ENCODE measurements around the gene ZDHHC18. TPM values are rescaled to one million over a fixed set of nuclear protein-coding genes. Genes with fewer than 3 reads are reported as not detected.

Gene ZDHHC18
- polyA plus RNA-seq, 1 experiment = 20.4 TPM

DNA sequence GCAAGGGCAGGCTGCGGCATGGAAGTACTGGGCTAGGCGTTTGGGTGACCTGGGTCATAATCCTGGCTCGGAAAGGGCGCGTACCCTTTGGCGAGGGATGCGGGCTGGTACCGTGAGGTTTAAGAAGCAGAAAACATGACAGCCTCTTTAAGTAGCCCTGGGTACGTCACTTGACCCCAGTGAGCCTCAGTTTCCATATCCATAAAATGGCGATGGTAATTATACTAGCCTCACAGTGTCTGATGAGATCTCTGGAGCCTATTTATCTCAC is 38.0 kb upstream of the ZDHHC18 start:
- peak overlapping the region; percentile 98 for H3K27ac ChIP-seq (ENCODE audit: low read depth, low read length)
- ChIA-PET CTCF (interaction anchor here (0.5 to 8.4 kb wide), 45 partner anchors 8 to 288 kb away, joined by 3 to 424 read pairs (median 4); no protein-coding TSS in a partner anchor), POLR2A (interaction anchor here (0.7 to 3.2 kb wide), 10 partner anchors 9 to 186 kb away, joined by 3 to 17 read pairs (median 4); no protein-coding TSS in a partner anchor)
- TF ChIP-seq, protein P1, sequence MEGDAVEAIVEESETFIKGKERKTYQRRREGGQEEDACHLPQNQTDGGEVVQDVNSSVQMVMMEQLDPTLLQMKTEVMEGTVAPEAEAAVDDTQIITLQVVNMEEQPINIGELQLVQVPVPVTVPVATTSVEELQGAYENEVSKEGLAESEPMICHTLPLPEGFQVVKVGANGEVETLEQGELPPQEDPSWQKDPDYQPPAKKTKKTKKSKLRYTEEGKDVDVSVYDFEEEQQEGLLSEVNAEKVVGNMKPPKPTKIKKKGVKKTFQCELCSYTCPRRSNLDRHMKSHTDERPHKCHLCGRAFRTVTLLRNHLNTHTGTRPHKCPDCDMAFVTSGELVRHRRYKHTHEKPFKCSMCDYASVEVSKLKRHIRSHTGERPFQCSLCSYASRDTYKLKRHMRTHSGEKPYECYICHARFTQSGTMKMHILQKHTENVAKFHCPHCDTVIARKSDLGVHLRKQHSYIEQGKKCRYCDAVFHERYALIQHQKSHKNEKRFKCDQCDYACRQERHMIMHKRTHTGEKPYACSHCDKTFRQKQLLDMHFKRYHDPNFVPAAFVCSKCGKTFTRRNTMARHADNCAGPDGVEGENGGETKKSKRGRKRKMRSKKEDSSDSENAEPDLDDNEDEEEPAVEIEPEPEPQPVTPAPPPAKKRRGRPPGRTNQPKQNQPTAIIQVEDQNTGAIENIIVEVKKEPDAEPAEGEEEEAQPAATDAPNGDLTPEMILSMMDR (IDR thresholded peaks at IDR 0.05; ENCODE audit: low read depth, low read length) = no peak
- peak overlapping the region; percentile 82 for H3K4me3 ChIP-seq (ENCODE audit: low read depth, low read length)
- no peak for DNase-seq (ENCODE audit: low read depth, low spot score)
- no peaks in the 10 kb centered on the region for H3K27me3 ChIP-seq (ENCODE audit: control insufficient read depth, insufficient read depth, low read length)
- H3K9me3 ChIP-seq (ENCODE audit: control insufficient read depth, insufficient read depth, low read length) = no peaks in the 10 kb centered on the region

DNA sequence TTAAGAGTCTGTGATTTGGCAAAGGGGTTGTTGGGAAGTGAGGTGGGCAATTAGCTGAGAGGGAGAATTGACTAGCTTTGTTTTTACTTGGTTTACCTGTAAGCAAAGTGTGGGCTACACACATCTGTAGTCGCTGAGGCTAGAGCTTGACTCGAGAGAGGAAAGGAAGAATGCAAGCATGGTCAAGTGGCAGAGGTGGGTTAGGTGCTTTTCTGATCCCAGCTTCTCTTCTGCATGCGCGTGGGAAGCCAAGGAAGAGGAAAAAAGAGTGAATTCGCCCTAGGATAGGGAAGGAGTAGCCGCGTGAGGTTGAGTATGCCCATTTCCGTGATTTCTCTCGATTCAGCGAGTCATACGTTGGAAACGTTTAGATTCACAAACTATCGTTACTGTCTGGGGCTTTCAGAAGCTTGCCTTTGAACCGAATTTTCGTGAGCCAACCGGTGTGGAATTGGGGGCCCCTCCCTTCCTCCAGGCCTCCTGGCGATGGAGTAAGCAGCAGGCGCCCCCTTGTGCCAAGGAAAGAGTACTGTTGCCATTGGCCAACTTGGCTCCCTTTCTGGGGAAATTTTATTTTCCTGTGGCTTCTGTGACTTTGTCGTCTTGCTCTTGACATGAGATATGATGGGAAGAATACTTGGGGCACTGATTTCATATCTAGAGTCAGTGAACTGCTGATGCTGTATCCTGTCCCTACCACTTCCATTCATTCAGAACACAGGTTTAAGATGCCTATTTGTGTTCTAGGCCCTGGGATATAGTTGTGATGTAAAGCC is 37.5 kb upstream of the ZDHHC18 start:
- TF ChIP-seq, protein P1 (IDR thresholded peaks at IDR 0.05; ENCODE audit: low read depth, low read length) = peak; percentile 96
- ChIA-PET CTCF (interaction anchor here (0.5 to 8.4 kb wide), 50 partner anchors 8 to 289 kb away, joined by 3 to 424 read pairs (median 4); no protein-coding TSS in a partner anchor), POLR2A (interaction anchor here (0.8 to 3.2 kb wide), 8 partner anchors 10 to 187 kb away, joined by 3 to 17 read pairs (median 5); no protein-coding TSS in a partner anchor)

DNA sequence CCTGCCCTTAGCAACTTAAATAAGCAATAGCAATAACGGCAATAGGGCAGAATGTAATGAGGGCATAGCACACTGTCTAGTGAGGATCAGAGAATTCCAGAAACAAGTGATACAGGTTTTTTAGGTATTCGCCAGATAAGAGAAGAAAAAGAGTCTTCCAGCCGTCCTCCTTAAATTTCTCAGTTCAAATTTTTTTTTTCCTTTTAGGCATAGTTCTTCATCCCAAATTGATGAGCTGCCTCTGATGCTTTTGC is 36.9 kb upstream of the ZDHHC18 start:
- TF ChIP-seq, protein P1 (IDR thresholded peaks at IDR 0.05; ENCODE audit: low read depth, low read length) = no peak
- H3K9me3 ChIP-seq (ENCODE audit: control insufficient read depth, insufficient read depth, low read length) = no peaks in the 10 kb centered on the region
- POLR2A ChIA-PET = interaction anchor here (1.1 to 3.2 kb wide), 3 partner anchors 10 to 96 kb away, joined by 3 to 17 read pairs (median 4); no protein-coding TSS in a partner anchor
- CTCF ChIA-PET = interaction anchor here (0.6 to 8.4 kb wide), 22 partner anchors 10 to 251 kb away, joined by 3 to 424 read pairs (median 4); no protein-coding TSS in a partner anchor
- DNase-seq (ENCODE audit: low read depth, low spot score) = no peak
- no peaks in the 10 kb centered on the region for H3K27me3 ChIP-seq (ENCODE audit: control insufficient read depth, insufficient read depth, low read length)
- no peak overlapping the region for H3K27ac ChIP-seq (ENCODE audit: low read depth, low read length)
- H3K4me3 ChIP-seq (ENCODE audit: low read depth, low read length) = no peak overlapping the region

More for the DNA sequence above, 37.5 kb upstream of the ZDHHC18 start:
- no peaks in the 10 kb centered on the region for H3K27me3 ChIP-seq (ENCODE audit: control insufficient read depth, insufficient read depth, low read length)
- H3K27ac ChIP-seq (ENCODE audit: low read depth, low read length) = peak overlapping the region; percentile 98
- peak; percentile 69 for DNase-seq (ENCODE audit: low read depth, low spot score)
- H3K9me3 ChIP-seq (ENCODE audit: control insufficient read depth, insufficient read depth, low read length) = no peaks in the 10 kb centered on the region
- H3K4me3 ChIP-seq (ENCODE audit: low read depth, low read length) = peak overlapping the region; percentile 82

DNA sequence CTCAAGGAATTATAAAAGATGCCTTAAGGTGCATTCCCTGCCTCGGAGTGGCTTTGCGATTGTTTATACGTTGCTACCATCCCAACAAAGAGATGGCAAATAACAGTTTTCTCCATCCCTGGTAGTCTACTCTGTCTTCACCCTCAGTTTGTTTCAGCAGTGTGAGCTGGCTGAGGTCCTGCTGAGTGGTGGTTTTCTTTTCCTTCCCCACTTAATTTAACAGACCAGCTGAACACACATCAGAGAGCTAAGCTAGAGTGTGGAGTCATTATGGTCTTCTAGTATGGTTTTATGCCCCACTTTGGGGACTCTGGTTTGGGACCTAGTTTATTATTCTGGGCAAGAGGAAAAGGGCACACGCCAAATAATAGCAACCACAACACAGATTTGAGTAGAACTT is 36.6 kb upstream of the ZDHHC18 start:
- no peaks in the 10 kb centered on the region for H3K9me3 ChIP-seq (ENCODE audit: control insufficient read depth, insufficient read depth, low read length)
- no peak for DNase-seq (ENCODE audit: low read depth, low spot score)
- H3K4me3 ChIP-seq (ENCODE audit: low read depth, low read length) = no peak overlapping the region
- TF ChIP-seq, protein P1 (IDR thresholded peaks at IDR 0.05; ENCODE audit: low read depth, low read length) = no peak
- no peaks in the 10 kb centered on the region for H3K27me3 ChIP-seq (ENCODE audit: control insufficient read depth, insufficient read depth, low read length)
- no peak overlapping the region for H3K27ac ChIP-seq (ENCODE audit: low read depth, low read length)
- ChIA-PET POLR2A (interaction anchor here (1.1 to 3.2 kb wide), 2 partner anchors 92 to 97 kb away, joined by 3 to 17 read pairs; no protein-coding TSS in a partner anchor), CTCF (interaction anchor here (0.7 to 8.4 kb wide), 20 partner anchors 10 to 251 kb away, joined by 3 to 424 read pairs (median 4); no protein-coding TSS in a partner anchor)

DNA sequence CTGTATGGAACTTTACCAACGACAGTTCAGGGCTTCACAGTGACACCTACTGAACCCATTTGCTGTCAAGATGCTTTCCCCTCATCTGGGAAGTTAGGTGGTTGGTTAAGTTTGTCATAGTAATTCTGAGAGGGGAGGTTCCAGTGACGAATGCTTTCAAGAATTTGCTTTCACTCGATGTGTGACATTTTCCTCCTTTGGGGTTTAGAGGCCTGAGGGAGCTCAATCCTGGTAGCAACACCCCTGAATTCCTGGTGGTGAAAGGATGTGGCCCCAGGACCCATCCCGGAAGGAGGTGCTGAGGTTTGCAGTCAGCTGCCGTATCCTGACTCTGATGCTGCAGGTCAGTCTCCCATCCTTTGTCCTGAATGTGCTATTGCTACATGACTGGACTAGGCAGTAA is 35.9 kb upstream of the ZDHHC18 start:
- no peaks in the 10 kb centered on the region for H3K27me3 ChIP-seq (ENCODE audit: control insufficient read depth, insufficient read depth, low read length)
- H3K4me3 ChIP-seq (ENCODE audit: low read depth, low read length) = no peak overlapping the region
- TF ChIP-seq, protein P1 (IDR thresholded peaks at IDR 0.05; ENCODE audit: low read depth, low read length) = no peak
- ChIA-PET POLR2A (interaction anchor here (1.1 to 3.2 kb wide), 2 partner anchors 93 to 97 kb away, joined by 3 to 17 read pairs; no protein-coding TSS in a partner anchor), CTCF (interaction anchor here (0.6 to 8.4 kb wide), 16 partner anchors 9 to 252 kb away, joined by 3 to 424 read pairs (median 4); no protein-coding TSS in a partner anchor)
- H3K27ac ChIP-seq (ENCODE audit: low read depth, low read length) = no peak overlapping the region
- no peaks in the 10 kb centered on the region for H3K9me3 ChIP-seq (ENCODE audit: control insufficient read depth, insufficient read depth, low read length)
- DNase-seq (ENCODE audit: low read depth, low spot score) = no peak

Measured in AG04450 (cell line).